ENCODE measurements around the gene SHROOM3.
"Not testable (repeated sequence)": the region's sequence is repeated elsewhere in the genome, so short reads cannot be mapped to it uniquely, and the experiment has no call there.

SHROOM3 gene

GRCh38 chr4:76702440-76703122, 267.6 kb downstream of the SHROOM3 start:
- no peak for FAIRE-seq

DNA sequence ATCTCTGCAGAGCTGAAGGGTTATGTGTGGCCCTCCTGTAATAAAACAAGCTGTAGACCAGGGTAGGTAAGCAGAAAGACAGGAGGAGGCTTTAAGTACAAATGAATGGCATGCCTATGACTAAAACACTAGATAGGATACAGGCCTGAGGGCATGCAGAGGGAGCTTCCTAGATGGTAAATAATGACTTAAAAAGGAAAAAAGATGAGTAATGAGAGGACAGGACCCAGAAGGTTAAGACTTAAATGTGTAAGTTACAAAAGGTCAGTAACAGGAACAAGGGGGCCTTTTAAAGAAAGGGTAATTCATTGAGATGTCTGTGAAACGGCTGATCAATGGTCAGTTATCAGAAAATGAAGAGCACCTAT, 268.1 kb downstream of the SHROOM3 start:
- no peak for FAIRE-seq

- FAIRE-seq = no peak
These were observed 268.6 kb downstream of the SHROOM3 start for GRCh38 chr4:76703676-76704075.

- FAIRE-seq = no peak
These were observed 269.3 kb downstream of the SHROOM3 start for GRCh38 chr4:76704133-76704881.

DNA sequence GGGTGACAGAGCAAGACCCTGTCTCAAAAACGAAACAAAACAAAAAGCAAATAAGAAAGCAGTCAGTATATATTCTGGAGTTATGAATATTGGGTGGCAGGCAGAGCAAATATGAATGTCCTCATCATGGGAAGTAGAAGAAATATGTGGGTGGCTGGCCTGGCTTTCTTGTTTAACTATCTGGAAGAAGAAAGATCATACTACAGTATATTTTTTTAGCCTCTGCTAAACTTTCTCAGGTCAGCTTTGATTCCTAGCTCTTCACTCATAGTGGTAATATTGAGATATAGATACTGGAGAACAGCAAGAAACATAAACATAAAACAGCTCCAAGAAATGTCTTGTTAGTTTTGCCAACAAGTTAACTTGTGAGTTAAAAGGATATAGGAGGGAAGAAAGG, 270.4 kb downstream of the SHROOM3 start:
- no peak for FAIRE-seq

DNA sequence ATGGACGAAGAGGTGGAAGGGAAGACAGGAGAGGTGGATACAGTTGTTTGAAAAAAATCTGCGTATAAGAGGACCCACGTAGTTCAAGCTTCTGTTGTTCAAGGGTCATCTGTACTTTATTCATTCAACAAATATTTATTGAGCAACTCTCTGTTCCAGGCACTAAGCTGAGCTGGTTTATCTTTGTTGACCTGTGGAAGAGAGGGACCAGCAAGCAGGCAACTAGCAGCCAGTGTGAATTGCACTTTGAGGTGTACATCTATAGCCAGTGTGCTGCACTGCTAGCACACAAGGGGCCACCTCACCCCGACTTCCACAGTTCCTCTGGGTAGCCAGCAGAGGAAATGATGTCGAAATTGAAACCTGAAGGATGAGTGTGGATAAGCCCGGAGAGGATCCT, 271.6 kb downstream of the SHROOM3 start:
- FAIRE-seq = no peak

DNA sequence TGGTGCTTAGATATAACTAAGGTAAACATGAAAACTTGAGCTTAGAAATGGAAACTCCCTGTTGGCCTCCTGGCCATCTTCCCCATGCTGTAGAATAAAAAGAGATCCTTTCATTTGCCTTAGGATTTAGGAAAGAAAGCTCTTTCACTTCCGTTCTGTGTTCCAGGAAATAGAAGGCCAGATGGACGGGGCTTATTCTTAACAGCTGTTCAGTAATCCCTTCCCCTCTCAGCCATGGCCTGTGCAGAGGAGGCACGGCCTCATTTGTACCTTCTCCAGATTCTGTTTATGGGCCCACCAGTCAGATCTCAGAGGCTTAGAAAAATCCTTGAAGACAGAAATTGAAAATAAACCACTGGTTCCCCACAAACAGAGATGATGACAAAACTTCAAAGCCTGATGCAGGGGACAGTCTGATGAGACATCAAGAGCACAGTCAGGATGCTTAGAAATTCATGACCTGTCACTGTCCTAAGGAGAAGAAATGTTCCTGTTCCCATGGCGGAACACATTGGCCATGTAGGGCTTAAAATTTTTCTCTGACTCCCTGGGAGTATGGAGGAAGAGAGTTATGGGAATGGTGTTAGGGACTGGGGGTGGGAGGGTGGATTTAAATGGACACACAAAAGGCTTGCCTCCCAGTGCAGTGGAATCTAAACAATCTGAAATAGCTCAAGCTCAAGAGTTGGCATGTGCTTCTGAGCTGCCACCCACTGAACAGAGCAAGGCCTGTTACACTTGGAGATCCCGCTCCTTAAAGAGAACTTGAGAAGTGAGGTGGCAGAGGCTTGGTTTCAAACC, 274.1 kb downstream of the SHROOM3 start:
- FAIRE-seq = no peak

- no peak for FAIRE-seq
These were observed 274.7 kb downstream of the SHROOM3 start for GRCh38 chr4:76709772-76710090.

- FAIRE-seq = no peak
These were observed 277.5 kb downstream of the SHROOM3 start for GRCh38 chr4:76712564-76712963.

GRCh38 chr4:76714226-76714625, 279.2 kb downstream of the SHROOM3 start:
- no peak for FAIRE-seq

DNA sequence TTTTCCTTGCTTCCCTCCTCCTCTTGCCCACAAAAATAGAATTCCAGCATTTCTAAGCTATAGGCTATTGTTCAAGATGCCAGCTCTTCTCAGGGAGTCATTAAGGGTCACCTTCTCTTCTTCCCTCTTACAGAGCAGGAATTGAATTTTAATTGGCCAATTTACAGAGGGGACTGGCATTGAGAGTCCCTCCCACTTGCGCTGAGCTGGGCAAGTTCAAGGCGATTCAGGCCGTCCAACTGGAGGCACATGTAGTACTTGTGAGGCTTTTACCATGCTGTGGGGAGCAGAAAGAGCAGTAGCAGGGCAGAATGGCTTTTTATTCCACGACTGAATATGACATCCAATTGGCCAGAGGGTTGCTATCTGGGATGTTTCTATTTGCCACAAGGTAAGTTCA, 281.0 kb downstream of the SHROOM3 start:
- FAIRE-seq = no peak

DNA sequence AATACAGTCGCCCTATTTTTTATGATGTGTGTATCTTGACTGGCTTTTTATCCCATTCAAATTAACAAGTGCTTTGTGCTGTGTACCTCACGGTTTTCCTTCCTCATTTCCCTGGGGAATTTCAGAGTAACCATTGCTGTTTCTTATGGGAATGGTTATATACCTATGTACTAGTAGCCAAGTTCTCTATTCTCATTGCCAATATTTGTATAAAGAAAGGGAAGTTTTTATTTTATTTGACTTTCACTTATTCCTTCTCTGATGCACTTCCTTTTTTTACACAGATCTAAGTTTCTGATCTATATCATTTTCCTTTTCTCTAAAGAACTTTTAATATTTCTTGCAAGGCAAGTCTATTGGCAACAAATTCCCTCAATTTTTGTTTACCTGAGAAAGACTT, 281.6 kb downstream of the SHROOM3 start:
- no peak for FAIRE-seq

DNA sequence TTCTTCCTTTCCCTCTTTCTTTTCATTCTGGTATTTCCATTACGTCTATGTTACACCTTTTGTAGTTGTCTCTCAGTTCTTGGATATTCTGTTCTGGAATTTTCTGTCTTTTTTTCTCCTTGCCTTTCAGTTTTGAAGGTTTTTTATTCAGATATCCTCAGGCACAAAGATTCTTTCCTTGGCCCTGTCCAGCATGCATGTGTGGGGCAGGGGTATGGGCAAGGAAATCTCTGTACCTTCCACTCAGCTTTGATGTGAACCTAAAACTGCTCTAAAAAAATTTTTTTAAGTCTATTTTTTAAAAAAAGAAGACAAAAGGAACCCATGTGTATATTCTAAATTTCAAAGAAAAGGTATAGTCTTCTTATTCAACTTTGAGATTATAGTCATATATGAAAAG, 282.4 kb downstream of the SHROOM3 start:
- no peak for FAIRE-seq

- no peak for FAIRE-seq
These were observed 283.0 kb downstream of the SHROOM3 start for GRCh38 chr4:76718021-76718420.

DNA sequence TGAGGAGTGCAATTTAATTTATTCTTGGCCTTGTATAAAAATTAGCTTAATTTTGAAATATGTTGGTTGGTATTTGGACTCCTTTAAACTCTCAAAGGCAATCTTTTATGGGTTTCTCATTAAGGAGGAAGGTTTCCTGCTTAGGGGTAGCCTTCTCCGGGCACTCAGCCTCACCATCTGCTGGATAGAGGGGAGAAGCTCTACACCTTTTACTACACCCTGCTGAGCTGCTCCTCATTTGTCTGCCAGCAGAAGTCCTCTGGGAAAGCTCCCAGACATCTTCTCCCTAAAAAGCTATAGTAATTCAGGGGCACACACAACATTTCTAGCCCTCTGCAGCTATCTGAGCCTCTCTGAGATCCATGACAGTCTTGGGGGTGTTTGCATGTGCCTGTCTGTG, 283.8 kb downstream of the SHROOM3 start:
- FAIRE-seq = no peak

GRCh38 chr4:76720121-76720520, 285.1 kb downstream of the SHROOM3 start:
- no peak for FAIRE-seq

DNA sequence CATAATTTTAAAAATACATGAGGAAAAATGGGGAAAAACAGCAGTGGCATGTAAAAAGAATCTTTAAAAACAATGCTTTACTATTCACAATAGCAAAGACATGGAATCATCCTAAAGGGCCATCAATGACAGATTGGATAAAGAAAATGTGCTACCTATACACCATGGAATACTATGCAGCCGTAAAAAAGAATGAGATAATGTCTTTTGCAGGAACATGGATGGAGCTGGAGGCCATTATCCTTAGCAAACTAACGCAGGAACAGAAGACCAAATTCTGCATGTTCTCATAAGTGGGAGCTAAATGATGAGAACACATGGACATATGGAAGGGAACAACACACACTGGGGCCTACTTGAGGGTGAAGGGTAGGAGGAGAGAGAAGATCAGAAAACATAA, 287.1 kb downstream of the SHROOM3 start:
- not testable (repeated sequence) for FAIRE-seq

- FAIRE-seq = no peak
These were observed 287.8 kb downstream of the SHROOM3 start for GRCh38 chr4:76722838-76723237.

GRCh38 chr4:76723373-76723772, 288.3 kb downstream of the SHROOM3 start:
- FAIRE-seq = no peak

- no peak for FAIRE-seq
These were observed 288.9 kb downstream of the SHROOM3 start for GRCh38 chr4:76723924-76724323.

GRCh38 chr4:76725039-76725438, 290.0 kb downstream of the SHROOM3 start:
- FAIRE-seq = no peak

DNA sequence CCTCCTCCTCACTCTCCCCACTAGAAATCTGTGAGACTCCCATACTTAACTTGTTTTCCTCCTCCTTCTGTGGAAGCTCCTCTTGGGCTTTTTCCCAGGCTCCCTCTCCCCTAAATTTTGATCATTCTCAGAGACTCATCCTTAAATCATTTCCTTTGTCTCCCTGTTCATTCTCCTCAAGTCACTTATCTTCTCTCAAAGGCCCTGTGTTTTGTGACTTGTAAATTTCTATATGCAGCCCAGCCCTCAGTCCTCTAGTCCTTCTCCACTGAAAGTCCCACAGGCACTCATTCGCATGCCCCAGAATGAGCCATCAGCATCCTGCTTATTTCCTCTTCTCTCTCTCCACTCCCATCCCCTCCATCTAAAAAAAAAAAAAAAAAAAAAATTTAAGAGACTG, 291.1 kb downstream of the SHROOM3 start:
- FAIRE-seq = no peak

- FAIRE-seq = no peak
These were observed 291.6 kb downstream of the SHROOM3 start for GRCh38 chr4:76726631-76727030.

DNA sequence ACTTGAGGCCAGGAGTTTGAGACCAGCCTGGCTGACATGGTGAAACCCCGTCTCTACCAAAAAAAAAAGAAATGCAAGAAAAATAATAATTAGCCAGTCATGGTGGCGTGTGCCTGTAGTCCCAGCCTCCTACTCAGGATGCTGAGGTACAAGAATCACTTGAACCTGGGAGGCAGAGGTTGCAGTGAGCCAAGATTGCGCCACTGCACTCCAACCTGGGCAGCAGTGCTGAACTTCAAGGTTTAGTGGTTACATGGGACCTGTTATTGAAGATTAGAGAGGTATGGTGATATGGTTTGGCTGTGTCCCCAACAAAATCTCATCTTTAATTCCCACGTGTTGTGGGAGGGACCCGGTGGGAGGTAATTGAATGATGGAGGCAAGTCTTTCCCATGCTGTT, 292.9 kb downstream of the SHROOM3 start:
- not testable (repeated sequence) for FAIRE-seq

Data from A204.1 (cell line).